D341Med (cell line): ENCODE data around the gene PPP2R3B.

Experiments
- DNase-seq: peaks from one replicate; pipeline ENCODE4 v3.0.0; 2012; ENCODE audit warnings: low spot score

The PPP2R3B gene

DNA sequence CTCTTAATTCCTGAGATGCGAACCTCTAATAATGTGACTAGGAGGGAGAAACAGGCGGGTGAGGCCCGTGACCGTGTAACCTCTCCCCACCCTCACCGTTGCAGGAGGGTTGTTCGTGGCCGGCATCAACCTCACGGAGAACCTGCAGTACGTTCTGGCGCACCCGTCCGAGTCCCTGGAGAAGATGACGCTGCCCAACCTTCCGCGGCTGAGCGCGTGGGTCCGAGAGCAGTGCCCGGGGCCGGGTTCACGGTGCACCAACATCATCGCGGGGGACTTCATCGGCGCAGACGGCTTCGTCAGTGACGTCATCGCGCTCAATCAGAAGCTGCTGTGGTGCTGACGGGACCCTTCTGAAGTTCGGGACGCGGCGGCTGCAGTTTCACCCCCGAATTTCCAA, 87.7 kb downstream of the PPP2R3B start:
- DNase-seq = no peak

DNA sequence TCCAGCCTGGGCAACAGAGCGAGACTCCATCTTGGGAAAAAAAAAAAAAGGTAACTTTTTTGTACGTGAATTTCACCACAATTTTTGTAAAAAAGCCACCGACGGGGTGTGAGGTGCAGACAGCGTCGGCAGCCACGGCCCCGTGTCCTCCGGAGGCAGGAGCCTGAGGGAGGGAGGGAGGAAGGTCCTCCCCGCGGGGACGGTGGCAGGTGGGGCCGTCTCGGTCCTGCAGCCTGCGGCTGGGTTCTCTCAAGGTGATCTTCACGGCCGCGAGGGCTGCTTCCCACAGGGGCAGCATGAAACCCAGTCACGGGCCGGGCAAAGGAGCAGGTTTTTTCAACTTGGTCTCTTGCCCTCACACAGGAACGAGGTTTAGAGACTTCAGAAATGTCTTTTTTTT, 91.6 kb downstream of the PPP2R3B start:
- no peak for DNase-seq

DNA sequence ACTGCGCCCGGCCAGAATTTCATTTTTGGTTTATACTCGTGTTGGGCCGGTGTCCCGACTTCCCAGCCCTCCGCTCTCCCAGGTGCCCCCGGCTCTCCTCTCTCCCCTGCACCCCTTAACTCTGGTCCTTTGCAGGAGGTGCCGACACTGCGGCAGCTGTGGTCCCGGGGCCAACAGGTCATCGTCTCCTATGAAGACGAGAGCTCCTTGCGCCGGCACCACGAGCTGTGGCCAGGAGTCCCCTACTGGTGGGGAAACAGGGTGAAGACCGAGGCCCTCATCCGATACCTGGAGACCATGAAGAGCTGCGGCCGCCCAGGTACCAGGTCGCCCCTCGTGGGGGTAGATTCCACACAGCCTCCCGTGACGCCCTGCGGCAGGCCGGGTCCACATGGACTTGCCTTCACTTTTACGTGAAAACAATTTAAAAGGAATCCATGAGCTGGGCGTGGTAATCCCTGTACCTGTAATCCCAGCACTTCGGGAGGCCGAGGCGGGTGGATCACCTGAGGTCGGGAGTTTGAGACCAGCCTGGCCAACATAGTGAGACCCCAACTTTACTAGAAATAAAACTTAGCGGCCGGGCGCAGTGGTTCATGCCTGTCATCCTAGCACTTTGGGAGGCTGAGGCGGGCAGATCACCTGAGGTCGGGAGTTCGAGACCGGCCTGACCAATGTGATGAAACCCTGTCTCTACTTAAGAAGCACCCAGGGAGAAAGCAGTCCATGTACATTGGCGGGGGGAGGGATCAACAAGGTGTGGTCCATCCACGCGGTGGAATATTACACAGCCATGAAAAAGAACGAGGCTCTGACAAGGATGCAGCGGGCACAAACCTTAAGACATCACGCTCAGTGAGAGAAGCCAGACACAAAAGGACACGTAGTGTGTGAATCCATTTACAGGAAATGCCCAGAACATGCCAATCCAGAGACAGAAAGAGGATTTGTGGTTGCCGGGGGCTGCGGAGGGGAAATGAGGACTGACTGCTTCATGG, 93.5 kb downstream of the PPP2R3B start:
- DNase-seq = no peak

DNA sequence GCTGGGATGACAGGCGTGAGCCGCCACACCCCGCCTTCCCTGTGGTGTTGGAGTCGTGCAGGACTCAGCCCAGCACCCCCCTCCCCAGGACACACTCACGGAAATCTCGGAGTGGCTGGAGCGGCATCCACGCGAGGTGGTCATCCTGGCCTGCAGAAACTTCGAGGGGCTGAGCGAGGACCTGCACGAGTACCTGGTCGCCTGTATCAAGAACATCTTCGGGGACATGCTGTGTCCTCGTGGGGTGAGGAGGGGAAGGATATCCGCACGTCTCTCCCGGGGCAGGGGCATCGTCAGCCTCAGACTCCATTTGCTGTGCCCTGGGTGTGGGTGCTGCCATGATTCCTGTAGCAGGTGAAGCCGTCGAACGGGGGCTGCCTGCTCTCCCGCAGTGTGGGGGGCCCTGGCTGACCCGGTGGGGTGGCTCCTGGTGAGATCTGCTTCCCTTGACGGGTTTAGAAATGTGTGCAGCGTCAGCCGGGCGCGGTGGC, 95.3 kb downstream of the PPP2R3B start:
- no peak for DNase-seq

DNA sequence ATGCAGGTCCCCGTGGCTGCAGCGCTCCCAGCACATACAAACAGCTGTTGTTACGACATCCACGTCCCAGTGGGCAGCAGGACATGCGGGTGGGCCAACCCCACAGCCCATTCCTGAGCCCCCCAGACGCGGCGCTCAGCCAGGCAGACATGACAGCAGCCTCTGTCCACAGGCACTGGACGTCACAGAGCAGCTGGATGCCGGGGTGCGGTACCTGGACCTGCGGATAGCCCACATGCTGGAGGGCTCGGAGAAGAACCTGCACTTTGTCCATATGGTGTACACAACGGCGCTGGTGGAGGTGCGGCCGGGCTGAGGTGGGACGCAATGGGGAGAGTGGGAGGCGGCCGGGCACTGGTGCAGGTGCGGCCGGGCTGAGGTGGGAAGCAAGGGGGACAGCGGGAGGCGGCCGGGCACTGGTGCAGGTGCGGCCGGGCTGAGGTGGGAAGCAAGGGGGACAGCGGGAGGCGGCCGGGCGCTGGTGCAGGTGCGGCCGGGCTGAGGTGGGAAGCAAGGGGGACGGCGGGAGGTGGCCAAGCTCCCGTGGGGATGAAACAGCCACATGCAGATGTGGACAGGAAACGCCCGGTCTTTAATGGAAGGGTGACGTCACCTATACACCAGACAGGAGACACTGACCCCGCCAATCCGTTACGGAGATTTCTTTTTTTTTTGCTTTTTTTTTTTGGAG, 96.1 kb downstream of the PPP2R3B start:
- DNase-seq = no peak

DNA sequence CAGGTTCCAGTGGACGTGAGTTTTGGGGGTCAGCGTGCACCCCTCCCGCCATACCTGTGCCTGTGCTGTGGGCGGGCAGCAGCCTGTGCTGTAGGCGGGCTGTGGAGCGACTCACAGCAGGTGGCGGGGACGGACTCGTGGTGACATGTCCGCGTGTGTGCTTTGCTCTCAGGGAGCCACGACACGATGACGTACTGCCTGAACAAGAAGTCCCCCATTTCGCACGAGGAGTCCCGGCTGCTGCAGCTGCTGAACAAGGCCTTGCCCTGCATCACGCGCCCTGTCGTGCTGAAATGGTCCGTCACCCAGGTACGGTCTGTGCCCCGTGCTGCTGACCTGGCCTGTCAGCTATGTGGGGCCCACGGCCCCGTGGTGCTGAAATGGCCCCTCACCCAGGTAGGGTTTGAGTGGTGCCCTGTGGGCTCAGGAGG, 98.1 kb downstream of the PPP2R3B start:
- no peak for DNase-seq

DNA sequence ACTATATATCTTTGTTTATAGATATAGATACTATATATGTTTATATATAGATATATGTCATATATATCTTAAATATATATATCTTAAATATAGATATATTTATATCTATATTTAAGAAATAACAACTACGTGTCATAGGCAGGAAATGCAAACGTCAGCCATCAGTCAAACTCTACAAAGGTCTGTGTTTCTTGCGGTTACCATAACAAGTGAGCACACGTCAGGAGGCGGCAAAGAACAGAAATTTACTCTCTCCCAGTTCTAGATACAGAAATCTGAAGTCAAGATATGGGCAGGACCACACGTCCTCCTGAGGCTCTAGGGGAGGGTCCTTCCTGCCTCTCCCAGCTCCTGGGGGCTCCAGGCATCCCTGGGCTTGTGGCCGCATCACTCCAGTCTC, 99.0 kb downstream of the PPP2R3B start:
- DNase-seq = no peak

DNA sequence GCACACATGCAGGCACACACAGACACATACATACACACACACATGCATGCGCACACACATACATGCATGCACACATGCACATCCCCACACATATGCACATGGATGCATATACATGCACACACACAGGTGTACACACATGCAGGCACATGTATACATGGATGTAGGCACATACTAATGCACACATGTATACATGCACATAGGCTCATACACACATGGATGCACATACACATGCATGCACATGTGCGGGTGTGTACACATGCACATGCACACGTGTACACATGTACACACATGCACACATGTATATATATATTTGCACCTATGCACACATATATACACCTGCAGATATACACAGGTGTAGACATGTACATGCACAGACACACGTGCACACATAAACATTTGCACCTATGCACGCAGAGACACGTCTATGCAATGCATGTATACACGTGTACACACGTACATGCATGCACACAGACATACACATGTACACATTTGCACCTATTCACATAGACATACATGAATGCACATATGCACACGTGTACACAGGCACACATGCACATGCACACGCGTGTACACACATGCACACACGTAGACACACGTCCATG, 101.5 kb downstream of the PPP2R3B start:
- DNase-seq = no peak
